HepG2 (cell line): ENCODE results near the gene BTBD6. TPM values are rescaled to one million over a fixed set of nuclear protein-coding genes. Genes with fewer than 3 reads are reported as not detected.

ENCODE experiments used
- ATAC-seq: fragments of 200-7000 bp; cut with Tn5 transposase; 3 replicates; pipeline ENCODE4 v1.9.1; 2020; ENCODE audit warnings: mild to moderate bottlenecking, moderate library complexity
- BruUV-seq: library from RNA; stranded (reverse); fragments of 400-500 nt; replicated peaks from 2 replicates; lab custom pipeline; 2021; lab: Mats Ljungman, UMichigan
- CTCF ChIA-PET: fragments of 300-600 bp; formaldehyde crosslinking; extraction: SDS; loops from one replicate; lab custom pipeline; 2021; ENCODE audit warnings: low total read pairs, inconsistent platforms, low intra/inter-chr PET ratio; lab: Yijun Ruan, JAX
- POLR2A ChIA-PET: fragments of 350-600 bp; sonication (Branson Sonifier 250); formaldehyde crosslinking; loops from one replicate; lab custom pipeline; 2020; ENCODE audit warnings: antibody characterized with exemption, inconsistent platforms; lab: Yijun Ruan, JAX
- DNase-seq: peaks from one replicate; pipeline ENCODE4 v3.0.0-alpha.2; 2015; ENCODE audit warnings: low spot score
- FAIRE-seq: peaks from 3 replicates; lab custom pipeline; 2011; peaks lifted over from hg19 to GRCh38; lab: Jason Lieb, UNC
- H2AFZ ChIP-seq: one replicate; pipeline ENCODE4 v1.6.1; 2011; ENCODE audit warnings: low read length, inconsistent platforms
- H3K27ac ChIP-seq: fragments of 300-600 bp; 3 replicates; pipeline ENCODE4 v1.8.0; 2011; ENCODE audit warnings: mixed run types, mild to moderate bottlenecking, mixed read lengths, low read length, inconsistent platforms; ENCODE audit not compliant: insufficient read depth; ENCODE audit errors: extremely low read length
- H3K27me3 ChIP-seq, 2 experiments: fragments of 200-600 bp in 1 of 2; 2 replicates in 1 of 2; 3 replicates in 1 of 2; pipeline versions ENCODE4 v1.6.0 to v1.8.0; 2011; ENCODE audit warnings: low read length in 2 of 2, mild to moderate bottlenecking in 2 of 2, moderate library complexity in 2 of 2, inconsistent platforms in 1 of 2; ENCODE audit not compliant: insufficient read depth in 2 of 2, control insufficient read depth in 1 of 2
- H3K36me3 ChIP-seq, 2 experiments: fragments of 200-600 bp in 1 of 2; replicated peaks in 1 of 2; 2 replicates in 1 of 2; 3 replicates in 1 of 2; pipeline versions ENCODE4 v1.5.1 to v1.8.0; 2011; ENCODE audit warnings: low read length in 2 of 2, inconsistent platforms in 1 of 2; ENCODE audit not compliant: insufficient read depth in 2 of 2, control insufficient read depth in 1 of 2
- H3K4me1 ChIP-seq: 2 replicates; pipeline ENCODE4 v1.5.1; 2012; ENCODE audit warnings: low read length, inconsistent platforms; ENCODE audit not compliant: insufficient read depth
- H3K4me2 ChIP-seq: 2 replicates; pipeline ENCODE4 v1.6.0; 2011; ENCODE audit warnings: low read depth, low read length, inconsistent platforms
- H3K4me3 ChIP-seq, 3 experiments: fragments of 200-600 bp in 1 of 3; sonication (generic), shearing (Covaris generic) in 1 of 3; replicated peaks in 1 of 3; 2 replicates each; pipeline ENCODE4 v1.5.1; 2011 to 2016; ENCODE audit warnings: low read length in 3 of 3, inconsistent platforms in 2 of 3, low read depth in 2 of 3, mild to moderate bottlenecking in 2 of 3, control low read depth in 1 of 3, mixed read lengths in 1 of 3; ENCODE audit not compliant: insufficient read depth in 1 of 3
- H3K79me2 ChIP-seq: one replicate; pipeline ENCODE4 v1.6.1; 2011; ENCODE audit warnings: low read length, inconsistent platforms; ENCODE audit not compliant: insufficient read depth
- H3K9ac ChIP-seq: 2 replicates; pipeline ENCODE4 v1.6.0; 2011; ENCODE audit warnings: mild to moderate bottlenecking, low read depth, low read length, inconsistent platforms; ENCODE audit not compliant: insufficient read depth
- H3K9me3 ChIP-seq: 2 replicates; pipeline ENCODE4 v1.5.1; 2012; ENCODE audit warnings: mild to moderate bottlenecking, low read length
- H4K20me1 ChIP-seq: 2 replicates; pipeline ENCODE4 v1.6.0; 2011; ENCODE audit warnings: inconsistent platforms, mild to moderate bottlenecking, low read length, moderate library complexity; ENCODE audit not compliant: insufficient read depth
- ARNTL ChIP-seq: sonication (generic); formaldehyde crosslinking; IDR thresholded peaks from 2 replicates; pipeline ENCODE4 v1.4.0; 2020; ENCODE audit warnings: mild to moderate bottlenecking, missing genetic modification reagents
- ATF7 ChIP-seq, 2 experiments: fragments of 450-650 bp in 1 of 2; sonication (generic) in 1 of 2; formaldehyde crosslinking in 1 of 2; IDR thresholded peaks; 2 replicates each; pipeline versions ENCODE4 v1.4.0 to v1.6.1; 2016 to 2020; ENCODE audit warnings: antibody characterized with exemption in 1 of 2, mild to moderate bottlenecking in 1 of 2, missing genetic modification reagents in 1 of 2
- GTF3A ChIP-seq: sonication (generic); formaldehyde crosslinking; conservative IDR thresholded peaks from 2 replicates; pipeline ENCODE4 v1.4.0; 2020; ENCODE audit warnings: mild to moderate bottlenecking, missing genetic modification reagents
- KDM4B ChIP-seq: sonication (generic); formaldehyde crosslinking; IDR thresholded peaks from 2 replicates; pipeline ENCODE4 v1.4.0; 2020; ENCODE audit warnings: missing genetic modification reagents
- SPEN ChIP-seq: sonication (generic); formaldehyde crosslinking; IDR thresholded peaks from 2 replicates; pipeline ENCODE4 v1.5.1; 2020; ENCODE audit warnings: low read depth, mild to moderate bottlenecking, missing genetic modification reagents
- WGBS: methylation state at CpG from one replicate; pipeline ENCODE4 v1.1.6; 2017; ENCODE audit warnings: low lambda C conversion rate; 5-methylcytosine and 5-hydroxymethylcytosine counted together
- in situ Hi-C: cut with HindIII; loops from 2 replicates; pipeline ENCODE4 v1.10.0; 2017; ENCODE audit warnings: low pct_unique_long_range_greater_than_20kb; ENCODE audit not compliant: extremely low pct_ligation_motif_present
- intact Hi-C: fragments of 100-400 bp; cut with micrococcal nuclease; formaldehyde crosslinking; loops from one replicate; pipeline ENCODE4 v1.10.0; 2022; ENCODE audit not compliant: unreplicated experiment
- polyA plus RNA-seq, 8 experiments: library from polyadenylated mRNA; depleted of rRNA in 3 of 8; stranded (reverse) in 7 of 8; unstranded in 1 of 8; fragments of >200 nt; fragmentation: Illumina TruSeq in 4 of 8; extraction: Trizol in 4 of 8; gene quantifications; 2 replicates each; pipeline versions ENCODE4 v1.2.1 to v1.2.3, GENCODE V29; 2011 to 2016; ENCODE audit warnings: low read depth in 4 of 8, missing spikeins in 1 of 8, mixed read lengths in 1 of 8; ENCODE audit not compliant: insufficient read depth in 1 of 8
- total RNA-seq, 5 experiments: library from RNA; depleted of rRNA; stranded (reverse); fragments of >200 nt; fragmentation: Illumina TruSeq; extraction: Trizol; gene quantifications; 2 replicates each; pipeline ENCODE4 v1.2.3, GENCODE V29; 2016; ENCODE audit warnings: low read depth in 1 of 5
- TF ChIP-seq, protein P1 (sequence below): sonication (generic); formaldehyde crosslinking; IDR thresholded peaks from 2 replicates; pipeline ENCODE4 v1.4.0; 2020; ENCODE audit warnings: missing genetic modification reagents
- TF ChIP-seq, protein P2 (sequence below): conservative IDR thresholded peaks from 2 replicates; pipeline ENCODE4 v1.6.1; 2018; ENCODE audit warnings: missing genetic modification reagents
- TF ChIP-seq, protein P3 (sequence below): sonication (generic); formaldehyde crosslinking; IDR thresholded peaks from 2 replicates; pipeline ENCODE4 v1.8.1; 2023; ENCODE audit warnings: mild to moderate bottlenecking, moderate library complexity, missing genetic modification reagents

BTBD6 gene
- total and polyA plus RNA-seq, 2 of the 13 experiments (the other 11 are each of a cell fraction or from before 2014, with no cell fraction given) = not detected

DNA sequence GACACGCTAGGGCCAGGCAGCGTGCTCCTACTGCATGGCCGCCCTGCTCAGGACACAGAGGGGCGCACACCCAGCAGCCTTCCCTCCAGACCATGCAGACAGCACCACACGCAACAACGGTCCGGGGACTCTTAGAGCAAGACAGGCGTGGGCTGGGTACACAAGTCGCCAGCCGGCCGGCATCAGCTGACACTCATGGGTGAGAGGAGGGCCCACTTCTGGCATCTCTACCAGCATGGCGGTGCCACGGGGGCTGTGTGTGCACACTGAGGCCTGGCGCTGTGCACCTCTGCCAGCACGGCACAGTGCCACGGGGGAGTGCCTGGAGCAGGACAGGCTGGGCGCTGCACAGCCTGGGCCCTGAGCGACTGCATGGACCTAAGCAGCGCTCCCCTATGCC is 6.7 kb upstream of the BTBD6 start (continued):
- TF ChIP-seq, protein P1, sequence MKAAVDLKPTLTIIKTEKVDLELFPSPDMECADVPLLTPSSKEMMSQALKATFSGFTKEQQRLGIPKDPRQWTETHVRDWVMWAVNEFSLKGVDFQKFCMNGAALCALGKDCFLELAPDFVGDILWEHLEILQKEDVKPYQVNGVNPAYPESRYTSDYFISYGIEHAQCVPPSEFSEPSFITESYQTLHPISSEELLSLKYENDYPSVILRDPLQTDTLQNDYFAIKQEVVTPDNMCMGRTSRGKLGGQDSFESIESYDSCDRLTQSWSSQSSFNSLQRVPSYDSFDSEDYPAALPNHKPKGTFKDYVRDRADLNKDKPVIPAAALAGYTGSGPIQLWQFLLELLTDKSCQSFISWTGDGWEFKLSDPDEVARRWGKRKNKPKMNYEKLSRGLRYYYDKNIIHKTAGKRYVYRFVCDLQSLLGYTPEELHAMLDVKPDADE = no peak
- no peak for TF ChIP-seq SPEN (CRISPR knock-in tag)

DNA sequence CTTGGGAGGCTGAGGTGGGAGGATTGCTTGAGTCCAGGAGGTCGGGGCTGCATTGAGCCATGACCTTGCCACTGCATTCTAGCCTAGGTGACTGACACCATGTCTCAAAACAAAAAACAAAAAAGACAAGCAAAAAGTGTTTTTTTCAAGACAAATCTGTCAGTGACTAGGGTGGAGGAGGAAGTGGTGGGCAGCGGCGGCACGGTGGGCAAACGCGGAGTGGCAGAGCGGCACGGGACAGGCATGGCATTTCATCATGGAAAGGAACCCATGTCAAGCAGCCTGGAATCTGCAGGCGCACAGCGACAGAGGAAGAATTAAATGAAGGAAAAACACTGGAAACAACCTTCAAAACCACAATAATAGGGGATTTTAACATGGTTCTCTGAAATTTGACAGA is 4.0 kb upstream of the BTBD6 start:
- POLR2A ChIA-PET = no interaction called here
- DNase-seq (no peak), FAIRE-seq (no peak), ATAC-seq (no peak)
- 95% methylated on average over 10 of the region's 10 CpGs for WGBS
- BruUV-seq = no TSS peak
- no peak overlapping the region for H3K9ac ChIP-seq
- no peak overlapping the region for H3K4me2 ChIP-seq
- H3K4me3 ChIP-seq = no peak overlapping the region
- H2AFZ ChIP-seq = no peak overlapping the region
- TF ChIP-seq, protein P2, sequence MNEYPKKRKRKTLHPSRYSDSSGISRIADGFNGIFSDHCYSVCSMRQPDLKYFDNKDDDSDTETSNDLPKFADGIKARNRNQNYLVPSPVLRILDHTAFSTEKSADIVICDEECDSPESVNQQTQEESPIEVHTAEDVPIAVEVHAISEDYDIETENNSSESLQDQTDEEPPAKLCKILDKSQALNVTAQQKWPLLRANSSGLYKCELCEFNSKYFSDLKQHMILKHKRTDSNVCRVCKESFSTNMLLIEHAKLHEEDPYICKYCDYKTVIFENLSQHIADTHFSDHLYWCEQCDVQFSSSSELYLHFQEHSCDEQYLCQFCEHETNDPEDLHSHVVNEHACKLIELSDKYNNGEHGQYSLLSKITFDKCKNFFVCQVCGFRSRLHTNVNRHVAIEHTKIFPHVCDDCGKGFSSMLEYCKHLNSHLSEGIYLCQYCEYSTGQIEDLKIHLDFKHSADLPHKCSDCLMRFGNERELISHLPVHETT (CRISPR knock-in tag) = no peak
- TF ChIP-seq ARNTL (CRISPR knock-in tag) = no peak
- no peak for TF ChIP-seq KDM4B (CRISPR knock-in tag)
- no peak for TF ChIP-seq ATF7 (IDR thresholded peaks at IDR 0.05)
- no peak for TF ChIP-seq ATF7 (CRISPR knock-in tag; IDR thresholded peaks at IDR 0.05)
- TF ChIP-seq GTF3A = no peak
- TF ChIP-seq, protein P3, sequence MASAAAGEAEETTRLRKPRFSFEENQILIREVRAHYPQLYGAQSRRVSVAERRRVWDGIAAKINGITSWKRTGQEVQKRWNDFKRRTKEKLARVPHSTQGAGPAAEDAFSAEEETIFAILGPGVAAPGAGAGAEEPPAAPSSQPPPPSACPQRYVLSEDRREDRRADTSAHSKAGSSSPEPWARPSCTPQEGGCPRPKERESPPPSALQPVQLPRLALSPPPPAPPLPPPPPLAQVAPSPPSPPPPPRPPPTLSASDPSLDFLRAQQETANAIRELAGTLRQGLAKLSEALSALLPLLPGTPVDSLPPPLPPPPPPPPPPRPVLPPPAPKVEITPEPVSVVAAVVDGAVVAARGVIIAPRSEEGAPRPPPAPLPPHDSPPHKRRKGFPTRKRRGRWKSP (CRISPR knock-in tag) = no peak
- TF ChIP-seq, all 625 proteins: peak for 0
- Histone ChIP-seq H3K79me2 (no peaks in the 10 kb centered on the region), H3K36me3 (peaks cover 4 to 23% of the 10 kb centered on the region in 2 experiments), H3K27me3 (no peaks in the 10 kb centered on the region), H3K9me3 (no peaks in the 10 kb centered on the region), H3K4me1 (no peaks in the 10 kb centered on the region), H4K20me1 (no peaks in the 10 kb centered on the region), H3K27ac (no peak overlapping the region)
- in situ Hi-C loops = no loop called here
- CTCF ChIA-PET = no interaction called here
- intact Hi-C loops = no loop called here
